SKM-1 (cell line): ENCODE measurements around the gene TGFBR2.
A peak's percentile ranks its signal among the peaks of the same experiment; 100 is the strongest.
"Not testable (repeated sequence)": the region's sequence is repeated elsewhere in the genome, so short reads cannot be mapped to it uniquely, and the experiment has no call there.

Experiments
- DNase-seq: peaks from one replicate; lab custom pipeline; 2025; ENCODE audit not compliant: unreplicated experiment; lab: John Stamatoyannopoulos, UW

TGFBR2 gene

GRCh38 chr3:30654269-30654668 is 47.9 kb downstream of the TGFBR2 start:
- no peak for DNase-seq

GRCh38 chr3:30655187-30655812 is 48.9 kb downstream of the TGFBR2 start:
- no peak for DNase-seq

- no peak for DNase-seq
Measured at GRCh38 chr3:30656624-30657141, 50.3 kb downstream of the TGFBR2 start.

- no peak for DNase-seq
Measured at GRCh38 chr3:30657914-30658313, 51.5 kb downstream of the TGFBR2 start.

GRCh38 chr3:30658328-30659052 is 52.1 kb downstream of the TGFBR2 start:
- DNase-seq = peak; percentile 71

- no peak for DNase-seq
Measured at GRCh38 chr3:30659270-30660130, 53.1 kb downstream of the TGFBR2 start.

- DNase-seq = no peak
Measured at GRCh38 chr3:30660136-30660535, 53.7 kb downstream of the TGFBR2 start.

DNA sequence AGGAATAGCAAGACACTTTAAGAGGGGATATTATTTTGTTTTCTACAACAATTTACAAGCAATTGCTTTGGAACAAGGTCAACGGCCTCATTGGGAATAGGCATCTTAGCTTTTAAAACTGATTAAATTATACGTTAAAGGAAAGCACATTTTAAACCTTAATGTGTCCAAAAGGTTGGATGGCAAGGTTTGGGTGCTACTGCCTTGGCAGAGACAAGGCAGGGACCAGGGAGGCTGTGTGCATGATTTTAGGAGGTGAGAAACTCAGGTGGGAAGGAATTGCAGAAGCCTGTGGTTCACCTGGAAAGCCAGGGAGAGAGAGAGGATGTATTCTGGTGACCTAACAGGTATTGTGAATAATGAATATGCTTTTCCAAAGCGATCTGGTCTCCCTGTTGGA is 54.3 kb downstream of the TGFBR2 start:
- DNase-seq = no peak

GRCh38 chr3:30661098-30661873 is 54.9 kb downstream of the TGFBR2 start:
- DNase-seq = no peak

DNA sequence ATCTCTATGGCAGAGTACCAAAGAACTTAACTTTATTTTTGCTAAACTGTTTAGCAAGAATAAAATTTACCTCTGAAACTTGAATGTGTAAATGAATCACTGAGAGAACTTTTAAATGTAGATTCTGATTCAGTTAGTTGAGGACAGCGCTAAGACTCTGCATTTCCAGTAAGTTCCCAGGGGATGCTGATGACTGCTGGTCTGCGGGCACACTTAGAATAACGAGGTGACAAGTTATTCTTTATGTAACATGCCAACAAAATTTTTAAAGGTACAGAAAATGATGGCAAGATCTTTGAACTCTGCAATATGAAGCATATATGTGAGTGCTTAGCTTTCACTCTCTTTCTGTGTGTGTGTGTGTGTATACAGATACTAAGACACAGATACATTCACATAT is 56.4 kb downstream of the TGFBR2 start:
- DNase-seq = no peak

- no peak for DNase-seq
Measured at GRCh38 chr3:30663533-30664241, 57.3 kb downstream of the TGFBR2 start.

GRCh38 chr3:30664459-30664858 is 58.1 kb downstream of the TGFBR2 start:
- no peak for DNase-seq

GRCh38 chr3:30664884-30665283 is 58.5 kb downstream of the TGFBR2 start:
- no peak for DNase-seq

DNA sequence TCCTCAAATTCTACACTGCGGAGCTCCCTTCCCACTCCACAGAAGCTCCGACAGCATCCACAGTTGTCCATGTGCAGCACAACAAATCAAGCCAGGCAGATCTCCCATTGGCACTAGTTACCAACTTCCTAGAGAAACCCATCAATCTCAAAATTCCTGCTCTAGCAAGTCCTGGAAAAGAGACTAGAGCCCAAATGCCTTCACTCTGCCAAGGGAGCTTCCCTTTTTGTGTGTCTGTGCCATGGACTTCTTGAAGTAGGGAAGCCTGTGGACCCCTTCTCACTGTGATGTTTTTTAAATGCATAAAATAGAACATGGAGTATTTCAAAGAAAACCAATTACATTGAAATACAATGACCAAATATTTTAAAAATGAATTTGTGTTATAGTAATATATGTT is 59.1 kb downstream of the TGFBR2 start:
- no peak for DNase-seq

- DNase-seq = no peak
Measured at GRCh38 chr3:30666572-30667279, 60.3 kb downstream of the TGFBR2 start.

GRCh38 chr3:30667280-30667651 is 60.9 kb downstream of the TGFBR2 start:
- no peak for DNase-seq

DNA sequence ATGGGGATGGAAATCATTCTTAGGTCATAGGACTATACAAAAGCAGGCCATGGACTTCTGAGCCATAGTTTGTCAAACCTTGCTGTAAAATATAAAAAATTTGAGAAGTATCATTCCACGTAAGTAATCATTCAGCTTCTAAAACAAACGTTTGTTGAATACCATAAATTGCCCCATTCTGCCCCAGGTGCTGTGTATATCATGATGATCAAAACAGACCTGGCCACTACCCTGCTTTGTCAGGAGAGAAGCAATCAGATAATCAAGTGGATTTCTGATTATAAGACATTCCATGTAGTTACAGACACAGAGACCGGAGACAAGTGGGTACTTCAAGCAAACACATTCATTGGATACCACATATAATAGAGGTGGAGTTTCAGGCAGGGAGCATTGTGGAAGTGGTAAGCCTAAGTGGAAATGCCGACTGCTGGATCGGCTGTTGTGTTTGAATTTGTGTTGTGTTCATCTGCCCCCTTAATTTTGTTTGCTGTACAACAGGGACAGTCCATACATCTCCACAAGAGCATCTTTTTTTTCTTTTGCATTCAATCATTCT is 61.7 kb downstream of the TGFBR2 start:
- DNase-seq = no peak

GRCh38 chr3:30669360-30669934 is 63.0 kb downstream of the TGFBR2 start:
- not testable (repeated sequence) for DNase-seq

DNA sequence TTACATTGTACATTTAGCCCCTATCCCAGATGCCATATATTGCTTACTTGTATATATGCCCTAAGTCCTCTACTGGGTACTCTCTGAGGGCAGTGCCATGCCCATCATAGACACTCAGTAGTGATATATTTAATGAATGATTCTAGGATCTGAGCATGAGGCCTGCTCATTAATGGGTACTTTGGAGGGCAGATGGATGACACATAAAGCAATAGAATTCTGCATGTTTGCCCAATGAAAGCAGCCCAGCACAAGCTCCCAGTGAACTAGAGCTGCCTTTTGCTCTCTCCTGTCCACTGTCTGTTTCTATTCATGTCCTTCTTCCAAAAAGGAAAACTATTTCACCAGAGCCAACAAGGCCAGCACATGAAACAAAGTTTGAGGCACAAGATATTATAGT is 63.9 kb downstream of the TGFBR2 start:
- no peak for DNase-seq
